ENCODE data around the gene CBX5. TPM values are rescaled to one million over a fixed set of nuclear protein-coding genes. Genes with fewer than 3 reads are reported as not detected.

Gene CBX5
- total and polyA plus RNA-seq, 9 of the 15 experiments (the other 6 are each of a cell fraction or from before 2014, with no cell fraction given), result 32.6 to 102 (median 59.2) TPM

DNA sequence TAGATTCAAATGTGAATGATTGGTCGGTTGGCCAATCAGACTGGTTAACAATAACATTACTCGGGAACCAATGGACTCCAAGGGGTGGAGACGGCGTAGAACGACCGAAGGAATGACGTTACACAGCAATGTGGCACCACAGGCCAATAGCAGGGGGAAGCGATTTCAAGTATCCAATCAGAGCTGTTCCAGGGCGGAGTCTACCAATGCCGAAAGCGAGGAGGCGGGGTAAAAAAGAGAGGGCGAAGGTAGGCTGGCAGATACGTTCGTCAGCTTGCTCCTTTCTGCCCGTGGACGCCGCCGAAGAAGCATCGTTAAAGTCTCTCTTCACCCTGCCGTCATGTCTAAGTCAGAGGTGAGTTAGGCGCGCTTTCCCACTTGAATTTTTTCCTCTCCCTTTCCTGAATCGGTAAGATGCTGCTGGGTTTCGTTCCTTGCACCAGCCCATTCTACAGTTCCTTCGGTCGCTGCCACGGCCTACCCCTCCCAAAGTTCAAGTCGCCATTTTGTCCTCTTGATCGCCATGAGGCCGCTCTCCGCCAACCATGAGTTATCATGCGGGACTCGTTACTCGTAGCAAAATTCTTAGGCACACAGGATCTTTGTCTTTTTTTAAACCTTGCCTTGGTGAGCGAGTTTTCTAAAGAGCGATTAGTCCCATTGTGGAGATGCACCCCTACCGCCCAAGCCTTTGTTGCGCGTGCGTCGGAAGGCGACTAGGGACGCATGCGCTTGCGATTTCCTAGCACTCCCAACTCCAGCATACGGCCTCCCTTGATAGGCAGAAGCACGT lies 742 bp upstream of the CBX5 start, which contains the start of gene HNRNPA1 (continued):
- TF ChIP-seq FOXJ2 (tag; IDR thresholded peaks at IDR 0.05) (peak; percentile 49; the same call in 1 of the 2 replicates), DIDO1 (tag; IDR thresholded peaks at IDR 0.05; ENCODE audit: low read depth) (no peak), MTA2 (IDR thresholded peaks at IDR 0.05; ENCODE audit: low read depth) (no peak), PML (IDR thresholded peaks at IDR 0.05; ENCODE audit: low read length) (peak; percentile 93), ZNF77 (CRISPR knock-in tag; IDR thresholded peaks at IDR 0.05) (no peak), RAD51 (IDR thresholded peaks at IDR 0.05; ENCODE audit: borderline replicate concordance, low read depth) (no peak), XRCC3 (IDR thresholded peaks at IDR 0.05) (no peak), DPF2 (IDR thresholded peaks at IDR 0.05) (no peak), ZNF165 (CRISPR knock-in tag; IDR thresholded peaks at IDR 0.05; ENCODE audit: borderline replicate concordance) (no peak), ZZZ3 (IDR thresholded peaks at IDR 0.05) (peak; percentile 79), ZEB2 (IDR thresholded peaks at IDR 0.05) (no peak), ZBED1 (IDR thresholded peaks at IDR 0.05) (peak; percentile 88; the same call in 1 of the 2 replicates), FOXP1 (CRISPR knock-in tag; IDR thresholded peaks at IDR 0.05) (peak; percentile 37; the same call in 1 of the 2 replicates), GATA2 (CRISPR knock-in tag; IDR thresholded peaks at IDR 0.05) (no peak), POLR2B (IDR thresholded peaks at IDR 0.05; ENCODE audit: low read depth, partially characterized antibody) (peak; percentile 99), SLC30A9 (CRISPR knock-in tag; IDR thresholded peaks at IDR 0.05) (no peak), ZBTB17 (CRISPR knock-in tag; IDR thresholded peaks at IDR 0.05) (no peak), ZC3H4 (CRISPR knock-in tag; IDR thresholded peaks at IDR 0.05; ENCODE audit: borderline replicate concordance) (peak; percentile 99), THRAP3 (IDR thresholded peaks at IDR 0.05; ENCODE audit: borderline replicate concordance) (peak; percentile 50; the same call in 1 of the 2 replicates), ZFP36 (IDR thresholded peaks at IDR 0.05; ENCODE audit: low read depth, low read length, partially characterized antibody) (no peak), POLR3A (IDR thresholded peaks at IDR 0.05; ENCODE audit: borderline replicate concordance, extremely low read depth, insufficient read depth, insufficient read length) (no peak), CEBPB (tag; IDR thresholded peaks at IDR 0.05) (no peak), PRMT5 (CRISPR knock-in tag; IDR thresholded peaks at IDR 0.05) (no peak), NR2C1 (IDR thresholded peaks at IDR 0.05) (peak; percentile 45), NR2C1 (tag; IDR thresholded peaks at IDR 0.05) (peak; percentile 48)
- TF ChIP-seq, protein P1, sequence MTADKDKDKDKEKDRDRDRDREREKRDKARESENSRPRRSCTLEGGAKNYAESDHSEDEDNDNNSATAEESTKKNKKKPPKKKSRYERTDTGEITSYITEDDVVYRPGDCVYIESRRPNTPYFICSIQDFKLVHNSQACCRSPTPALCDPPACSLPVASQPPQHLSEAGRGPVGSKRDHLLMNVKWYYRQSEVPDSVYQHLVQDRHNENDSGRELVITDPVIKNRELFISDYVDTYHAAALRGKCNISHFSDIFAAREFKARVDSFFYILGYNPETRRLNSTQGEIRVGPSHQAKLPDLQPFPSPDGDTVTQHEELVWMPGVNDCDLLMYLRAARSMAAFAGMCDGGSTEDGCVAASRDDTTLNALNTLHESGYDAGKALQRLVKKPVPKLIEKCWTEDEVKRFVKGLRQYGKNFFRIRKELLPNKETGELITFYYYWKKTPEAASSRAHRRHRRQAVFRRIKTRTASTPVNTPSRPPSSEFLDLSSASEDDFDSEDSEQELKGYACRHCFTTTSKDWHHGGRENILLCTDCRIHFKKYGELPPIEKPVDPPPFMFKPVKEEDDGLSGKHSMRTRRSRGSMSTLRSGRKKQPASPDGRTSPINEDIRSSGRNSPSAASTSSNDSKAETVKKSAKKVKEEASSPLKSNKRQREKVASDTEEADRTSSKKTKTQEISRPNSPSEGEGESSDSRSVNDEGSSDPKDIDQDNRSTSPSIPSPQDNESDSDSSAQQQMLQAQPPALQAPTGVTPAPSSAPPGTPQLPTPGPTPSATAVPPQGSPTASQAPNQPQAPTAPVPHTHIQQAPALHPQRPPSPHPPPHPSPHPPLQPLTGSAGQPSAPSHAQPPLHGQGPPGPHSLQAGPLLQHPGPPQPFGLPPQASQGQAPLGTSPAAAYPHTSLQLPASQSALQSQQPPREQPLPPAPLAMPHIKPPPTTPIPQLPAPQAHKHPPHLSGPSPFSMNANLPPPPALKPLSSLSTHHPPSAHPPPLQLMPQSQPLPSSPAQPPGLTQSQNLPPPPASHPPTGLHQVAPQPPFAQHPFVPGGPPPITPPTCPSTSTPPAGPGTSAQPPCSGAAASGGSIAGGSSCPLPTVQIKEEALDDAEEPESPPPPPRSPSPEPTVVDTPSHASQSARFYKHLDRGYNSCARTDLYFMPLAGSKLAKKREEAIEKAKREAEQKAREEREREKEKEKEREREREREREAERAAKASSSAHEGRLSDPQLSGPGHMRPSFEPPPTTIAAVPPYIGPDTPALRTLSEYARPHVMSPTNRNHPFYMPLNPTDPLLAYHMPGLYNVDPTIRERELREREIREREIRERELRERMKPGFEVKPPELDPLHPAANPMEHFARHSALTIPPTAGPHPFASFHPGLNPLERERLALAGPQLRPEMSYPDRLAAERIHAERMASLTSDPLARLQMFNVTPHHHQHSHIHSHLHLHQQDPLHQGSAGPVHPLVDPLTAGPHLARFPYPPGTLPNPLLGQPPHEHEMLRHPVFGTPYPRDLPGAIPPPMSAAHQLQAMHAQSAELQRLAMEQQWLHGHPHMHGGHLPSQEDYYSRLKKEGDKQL (CRISPR knock-in tag; IDR thresholded peaks at IDR 0.05; ENCODE audit: borderline replicate concordance), result no peak
